Measurements from ENCODE around the gene TANC1.

Gene TANC1

DNA sequence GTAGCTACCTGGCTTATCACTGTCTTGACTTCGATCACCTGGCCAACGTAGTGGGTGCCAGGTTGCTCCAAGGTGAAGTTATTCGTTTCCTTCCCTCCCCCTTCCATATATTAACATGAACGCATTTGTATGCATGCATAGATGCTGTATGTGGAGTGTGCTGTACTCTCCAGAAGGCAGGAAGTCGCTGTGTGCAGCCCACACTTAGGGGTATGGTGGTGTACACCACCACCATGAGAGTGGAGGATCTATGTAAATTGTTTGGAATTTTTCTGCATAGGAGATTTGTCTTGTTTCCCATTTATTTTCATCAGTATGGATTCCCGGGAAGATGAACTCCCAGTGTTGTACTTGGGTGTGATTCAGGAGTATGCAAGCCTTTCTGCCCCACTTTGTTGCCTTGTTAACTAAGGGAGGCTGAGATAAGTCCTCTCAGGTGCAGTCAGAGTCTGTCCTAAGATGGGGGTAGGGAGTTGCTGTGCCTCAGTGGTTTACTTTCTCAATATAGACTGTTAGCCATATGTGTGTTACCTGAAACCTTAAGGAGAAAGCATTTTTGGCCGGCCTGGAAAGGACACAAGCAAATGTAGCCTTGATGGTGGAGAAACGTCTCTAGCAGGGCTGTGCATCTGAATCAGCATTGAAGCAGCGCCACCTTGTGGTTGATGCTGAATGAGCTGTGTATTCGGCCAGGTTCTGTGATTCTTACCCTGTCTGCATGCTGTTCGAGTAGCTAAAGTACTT lies 149.8 kb downstream of the TANC1 start:
- H3K36me3 Mint-ChIP-seq (ENCODE audit: low read depth), result peaks cover 32% of the 10 kb centered on the region
- TF ChIP-seq, protein P1, sequence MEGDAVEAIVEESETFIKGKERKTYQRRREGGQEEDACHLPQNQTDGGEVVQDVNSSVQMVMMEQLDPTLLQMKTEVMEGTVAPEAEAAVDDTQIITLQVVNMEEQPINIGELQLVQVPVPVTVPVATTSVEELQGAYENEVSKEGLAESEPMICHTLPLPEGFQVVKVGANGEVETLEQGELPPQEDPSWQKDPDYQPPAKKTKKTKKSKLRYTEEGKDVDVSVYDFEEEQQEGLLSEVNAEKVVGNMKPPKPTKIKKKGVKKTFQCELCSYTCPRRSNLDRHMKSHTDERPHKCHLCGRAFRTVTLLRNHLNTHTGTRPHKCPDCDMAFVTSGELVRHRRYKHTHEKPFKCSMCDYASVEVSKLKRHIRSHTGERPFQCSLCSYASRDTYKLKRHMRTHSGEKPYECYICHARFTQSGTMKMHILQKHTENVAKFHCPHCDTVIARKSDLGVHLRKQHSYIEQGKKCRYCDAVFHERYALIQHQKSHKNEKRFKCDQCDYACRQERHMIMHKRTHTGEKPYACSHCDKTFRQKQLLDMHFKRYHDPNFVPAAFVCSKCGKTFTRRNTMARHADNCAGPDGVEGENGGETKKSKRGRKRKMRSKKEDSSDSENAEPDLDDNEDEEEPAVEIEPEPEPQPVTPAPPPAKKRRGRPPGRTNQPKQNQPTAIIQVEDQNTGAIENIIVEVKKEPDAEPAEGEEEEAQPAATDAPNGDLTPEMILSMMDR (IDR thresholded peaks at IDR 0.05; ENCODE audit: unreplicated experiment in 3 of 3), result peak; percentile 85 to 95 (median 91)
- peak overlapping the region; percentile 3 to 40 (median 34) for H3K27ac Mint-ChIP-seq
- peaks cover 23% of the 10 kb centered on the region for H3K4me1 Mint-ChIP-seq
- H3K27me3 Mint-ChIP-seq (ENCODE audit: low read depth), result peaks cover 4% of the 10 kb centered on the region
- no peak overlapping the region for H3K4me3 Mint-ChIP-seq
- H3K9me3 Mint-ChIP-seq, result no peaks in the 10 kb centered on the region

DNA sequence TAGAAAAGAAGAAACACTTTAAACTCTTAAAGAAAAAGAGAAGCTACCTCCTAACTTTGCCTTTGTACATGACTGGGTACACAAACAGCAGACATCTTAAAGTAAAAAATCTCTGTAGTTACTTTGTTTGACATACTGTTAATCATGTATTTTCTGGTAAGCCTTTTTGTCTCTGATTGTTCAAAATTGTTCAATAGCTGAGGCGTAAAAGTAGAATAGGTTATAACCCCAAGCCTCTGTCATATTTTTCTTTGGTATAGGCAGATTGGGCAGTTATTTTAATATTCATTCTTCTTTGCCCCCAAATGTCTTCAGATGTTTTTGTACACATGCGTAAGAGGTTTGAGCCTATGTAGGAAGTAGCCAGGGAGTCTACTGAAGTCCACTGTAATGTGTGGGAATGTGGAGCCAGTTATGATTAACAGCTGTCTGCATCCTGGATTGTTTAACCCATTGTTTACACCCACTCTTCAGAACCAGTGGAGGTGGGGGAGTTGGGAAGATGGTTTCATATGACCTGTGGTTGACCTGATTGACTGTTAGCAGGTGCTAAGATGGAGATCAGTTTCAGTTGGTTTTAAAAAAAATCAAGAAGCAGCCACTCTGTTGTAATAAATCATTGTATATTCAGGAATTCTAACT lies 150.5 kb downstream of the TANC1 start:
- Mint-ChIP-seq H3K9me3 (no peaks in the 10 kb centered on the region), H3K36me3 (ENCODE audit: low read depth) (peaks cover 32% of the 10 kb centered on the region), H3K4me3 (no peak overlapping the region), H3K27me3 (ENCODE audit: low read depth) (peaks cover 4% of the 10 kb centered on the region), H3K27ac (peak overlapping the region; percentile 3 to 40 (median 34)), H3K4me1 (peaks cover 27% of the 10 kb centered on the region)
- TF ChIP-seq, protein P1 (IDR thresholded peaks at IDR 0.05; ENCODE audit: unreplicated experiment in 3 of 3), result peak in 1 of 3 experiments; percentile 24

DNA sequence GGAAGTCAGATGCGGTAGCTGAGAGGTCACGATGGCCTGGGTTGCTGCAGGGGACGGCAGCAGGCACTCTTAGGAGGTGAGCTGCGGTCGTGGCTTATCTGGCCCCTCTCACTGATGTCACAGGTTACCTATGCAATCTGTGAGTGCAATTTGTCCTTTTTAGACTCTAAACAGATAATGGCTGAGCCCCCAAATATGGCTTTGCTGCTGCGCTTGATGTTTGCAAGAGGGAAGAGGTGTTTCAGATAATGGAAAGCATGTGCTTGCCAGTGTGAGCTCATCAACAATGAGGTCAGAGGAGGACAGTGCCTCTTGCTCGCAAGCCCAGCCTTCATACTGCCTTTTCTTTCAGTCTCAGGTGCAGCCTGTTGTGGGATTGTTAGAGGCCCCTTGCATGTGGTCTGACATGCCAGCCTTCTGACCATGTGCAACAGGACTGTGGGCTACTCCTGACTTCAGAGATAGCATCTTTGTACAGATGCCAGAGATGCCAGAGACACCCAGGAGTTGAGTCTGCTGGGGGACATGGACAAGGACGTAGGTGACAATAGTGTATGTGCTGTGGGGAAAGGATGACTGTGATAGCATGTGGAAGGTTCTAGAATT lies 151.3 kb downstream of the TANC1 start:
- TF ChIP-seq, protein P1 (IDR thresholded peaks at IDR 0.05; ENCODE audit: unreplicated experiment in 3 of 3), result no peak
- Mint-ChIP-seq H3K27ac (peak overlapping the region; percentile 3 to 40 (median 34)), H3K27me3 (ENCODE audit: low read depth) (peaks cover 4% of the 10 kb centered on the region)

DNA sequence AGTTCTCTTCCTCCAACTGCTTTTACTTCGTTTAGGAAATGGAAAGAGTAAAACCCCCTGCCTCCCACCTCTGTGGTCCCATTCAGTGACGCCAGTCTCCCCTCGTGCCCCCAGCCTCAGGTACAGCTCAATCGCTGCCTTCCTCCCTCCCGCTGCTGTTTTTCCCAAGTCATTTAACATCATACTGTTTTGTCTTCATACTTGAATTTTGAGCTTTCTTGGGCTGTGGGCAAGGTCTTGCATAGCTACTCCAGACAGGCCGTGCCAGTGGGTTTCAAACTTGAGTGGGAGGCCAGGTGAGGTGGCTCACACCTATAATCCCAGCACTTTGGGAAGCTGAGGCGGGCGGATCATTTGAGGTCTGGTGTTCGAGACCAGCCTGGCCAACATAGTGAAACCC lies 155.3 kb downstream of the TANC1 start:
- Mint-ChIP-seq H3K9me3 (no peaks in the 10 kb centered on the region), H3K4me3 (no peak overlapping the region), H3K4me1 (peaks cover 60% of the 10 kb centered on the region), H3K27ac (peak overlapping the region; percentile 52 to 89 (median 82)), H3K36me3 (ENCODE audit: low read depth) (peaks cover 18% of the 10 kb centered on the region), H3K27me3 (ENCODE audit: low read depth) (no peaks in the 10 kb centered on the region)
- TF ChIP-seq, protein P1 (IDR thresholded peaks at IDR 0.05; ENCODE audit: unreplicated experiment in 3 of 3), result no peak

More for the DNA sequence above, 151.3 kb downstream of the TANC1 start:
- no peak overlapping the region for H3K4me3 Mint-ChIP-seq
- H3K9me3 Mint-ChIP-seq, result no peaks in the 10 kb centered on the region
- peaks cover 31% of the 10 kb centered on the region for H3K36me3 Mint-ChIP-seq (ENCODE audit: low read depth)
- peaks cover 34% of the 10 kb centered on the region for H3K4me1 Mint-ChIP-seq

DNA sequence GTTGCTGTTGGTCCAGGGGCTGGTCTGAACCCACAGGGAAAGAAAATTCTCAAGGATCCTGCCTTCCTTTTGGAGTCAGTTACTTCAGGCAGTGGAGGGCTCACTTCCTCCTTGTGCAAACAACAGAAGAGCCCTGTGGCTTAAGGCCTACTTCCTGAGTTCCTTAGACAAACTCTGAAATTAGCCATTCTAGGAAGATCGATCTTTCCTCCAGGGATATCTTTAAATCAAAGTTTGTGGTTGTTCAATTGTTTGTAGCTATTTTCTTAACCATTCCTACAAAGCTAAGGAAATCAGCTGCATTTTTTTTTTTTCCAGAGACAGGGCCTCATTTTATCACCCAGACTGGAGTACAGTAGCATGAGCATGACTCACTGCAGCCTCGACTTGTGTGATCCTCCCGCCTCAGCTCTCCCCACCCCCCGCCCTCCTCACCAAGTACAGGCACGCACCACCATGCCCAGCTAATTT lies 156.0 kb downstream of the TANC1 start:
- TF ChIP-seq, protein P1 (IDR thresholded peaks at IDR 0.05; ENCODE audit: unreplicated experiment in 3 of 3), result no peak
- no peak overlapping the region for H3K4me3 Mint-ChIP-seq
- no peaks in the 10 kb centered on the region for H3K9me3 Mint-ChIP-seq
- H3K36me3 Mint-ChIP-seq (ENCODE audit: low read depth), result peaks cover 18% of the 10 kb centered on the region
- no peaks in the 10 kb centered on the region for H3K27me3 Mint-ChIP-seq (ENCODE audit: low read depth)
- peaks cover 60% of the 10 kb centered on the region for H3K4me1 Mint-ChIP-seq
- H3K27ac Mint-ChIP-seq, result peak overlapping the region; percentile 52 to 89 (median 82)
